Measurements from ENCODE around the gene MRPL58. TPM values are rescaled to one million over a fixed set of nuclear protein-coding genes. Genes with fewer than 3 reads are reported as not detected.

The MRPL58 gene
- total and polyA plus RNA-seq, 2 of the 8 experiments (the other 6 are each of a cell fraction or from before 2014, with no cell fraction given): 43.6 to 49.1 TPM

DNA sequence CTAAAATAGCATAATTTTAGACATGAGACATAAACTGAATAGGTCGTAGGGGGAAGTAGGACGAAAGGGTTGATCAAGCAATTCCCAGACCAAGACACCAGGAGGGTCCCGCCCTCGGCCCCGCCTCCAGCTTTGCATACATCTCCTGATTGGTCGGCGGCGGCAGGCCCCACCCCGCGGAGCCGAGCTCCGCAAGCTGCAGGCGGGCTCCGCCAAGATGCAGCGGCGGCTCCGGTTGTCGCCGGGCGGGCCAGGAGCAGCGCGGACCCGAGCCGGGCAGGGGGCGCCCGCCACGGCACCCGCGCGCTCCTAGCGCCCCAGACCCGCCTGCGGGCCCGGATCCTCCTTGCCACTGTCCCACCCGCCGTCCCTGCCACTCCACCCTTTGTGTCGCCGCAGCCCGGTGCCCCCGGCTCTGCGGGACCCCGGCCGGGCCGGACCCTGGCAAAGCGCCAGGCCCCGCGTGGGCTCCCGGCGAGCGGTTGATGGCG lies 25.0 kb upstream of the MRPL58 start, which contains the start of gene CDR2L (continued):
- TF ChIP-seq KDM4A (IDR thresholded peaks at IDR 0.05; ENCODE audit: low read depth, low read length, severe bottlenecking) (no peak), SP2 (IDR thresholded peaks at IDR 0.05; ENCODE audit: low read length) (no peak), KDM1A (IDR thresholded peaks at IDR 0.05; ENCODE audit: borderline replicate concordance, low read length) (no peak), BRCA1 (IDR thresholded peaks at IDR 0.05; ENCODE audit: low read depth, low read length) (no peak), JUND (IDR thresholded peaks at IDR 0.05; ENCODE audit: low read length) (no peak), TAF1 (IDR thresholded peaks at IDR 0.05; ENCODE audit: low read depth, low read length) (peak; percentile 86), SP1 (IDR thresholded peaks at IDR 0.05; ENCODE audit: low read depth, low read length) (peak; percentile 75; the same call in 1 of the 2 replicates), RNF2 (IDR thresholded peaks at IDR 0.05; ENCODE audit: borderline replicate concordance, low read depth, low read length, missing control alignments, poor library complexity, severe bottlenecking) (no peak), POU5F1 (IDR thresholded peaks at IDR 0.05; ENCODE audit: low read depth, low read length) (no peak), TCF12 (IDR thresholded peaks at IDR 0.05; ENCODE audit: low read depth, low read length) (no peak), RBBP5 (IDR thresholded peaks at IDR 0.05; ENCODE audit: borderline replicate concordance, low read depth, low read length) (peak; percentile 33; the same call in 1 of the 2 replicates), HDAC2 (IDR thresholded peaks at IDR 0.05; ENCODE audit: borderline replicate concordance in 1 of 2, low read depth in 2 of 2, low read length in 2 of 2) (no peak), BCL11A (IDR thresholded peaks at IDR 0.05; ENCODE audit: low read depth in 2 of 2, low read length in 2 of 2) (no peak), NRF1 (IDR thresholded peaks at IDR 0.05; ENCODE audit: low read depth, low read length) (no peak), CREB1 (IDR thresholded peaks at IDR 0.05) (no peak), HDAC6 (IDR thresholded peaks at IDR 0.05; ENCODE audit: low read depth, low read length) (no peak), SAP30 (IDR thresholded peaks at IDR 0.05; ENCODE audit: insufficient read depth, insufficient replicate concordance, low read length) (no peak), ASH2L (IDR thresholded peaks at IDR 0.05; ENCODE audit: low read length) (no peak), TBP (IDR thresholded peaks at IDR 0.05; ENCODE audit: low read depth, low read length) (peak; percentile 39; the same call in 1 of the 2 replicates), JUN (IDR thresholded peaks at IDR 0.05; ENCODE audit: low read depth, low read length) (no peak), TAF7 (optimal IDR thresholded peaks at IDR 0.05; ENCODE audit: borderline replicate concordance, low read depth, low read length) (peak; percentile 37), POLR2AphosphoS5 (IDR thresholded peaks at IDR 0.05; ENCODE audit: low read depth, low read length) (peak; percentile 63), EZH2 (IDR thresholded peaks at IDR 0.05; ENCODE audit: low read depth, low read length, severe bottlenecking) (no peak)
- TF ChIP-seq, protein P1, sequence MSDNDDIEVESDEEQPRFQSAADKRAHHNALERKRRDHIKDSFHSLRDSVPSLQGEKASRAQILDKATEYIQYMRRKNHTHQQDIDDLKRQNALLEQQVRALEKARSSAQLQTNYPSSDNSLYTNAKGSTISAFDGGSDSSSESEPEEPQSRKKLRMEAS (IDR thresholded peaks at IDR 0.05): no peak
- TF ChIP-seq, protein P2, sequence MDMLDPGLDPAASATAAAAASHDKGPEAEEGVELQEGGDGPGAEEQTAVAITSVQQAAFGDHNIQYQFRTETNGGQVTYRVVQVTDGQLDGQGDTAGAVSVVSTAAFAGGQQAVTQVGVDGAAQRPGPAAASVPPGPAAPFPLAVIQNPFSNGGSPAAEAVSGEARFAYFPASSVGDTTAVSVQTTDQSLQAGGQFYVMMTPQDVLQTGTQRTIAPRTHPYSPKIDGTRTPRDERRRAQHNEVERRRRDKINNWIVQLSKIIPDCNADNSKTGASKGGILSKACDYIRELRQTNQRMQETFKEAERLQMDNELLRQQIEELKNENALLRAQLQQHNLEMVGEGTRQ (IDR thresholded peaks at IDR 0.05; ENCODE audit: low read length): no peak
